HT-29 (cell line): ENCODE results near the gene HCN3. TPM values are rescaled to one million over a fixed set of nuclear protein-coding genes. Genes with fewer than 3 reads are reported as not detected.
A peak's percentile ranks its signal among the peaks of the same experiment; 100 is the strongest.
"Not testable (repeated sequence)": the region's sequence is repeated elsewhere in the genome, so short reads cannot be mapped to it uniquely, and the experiment has no call there.

Experiments
- DNase-seq: peaks from one replicate; pipeline ENCODE4 v3.0.0-alpha.2; 2015; ENCODE audit warnings: low spot score
- total RNA-seq: library from RNA; depleted of rRNA; stranded (reverse); fragments of >200 nt; shearing (Covaris generic); gene quantifications from 2 replicates; pipeline ENCODE4 v1.2.3, GENCODE V29; 2014

HCN3 gene
- total RNA-seq, 1 experiment from 2014 or later: 6.4 TPM

DNA sequence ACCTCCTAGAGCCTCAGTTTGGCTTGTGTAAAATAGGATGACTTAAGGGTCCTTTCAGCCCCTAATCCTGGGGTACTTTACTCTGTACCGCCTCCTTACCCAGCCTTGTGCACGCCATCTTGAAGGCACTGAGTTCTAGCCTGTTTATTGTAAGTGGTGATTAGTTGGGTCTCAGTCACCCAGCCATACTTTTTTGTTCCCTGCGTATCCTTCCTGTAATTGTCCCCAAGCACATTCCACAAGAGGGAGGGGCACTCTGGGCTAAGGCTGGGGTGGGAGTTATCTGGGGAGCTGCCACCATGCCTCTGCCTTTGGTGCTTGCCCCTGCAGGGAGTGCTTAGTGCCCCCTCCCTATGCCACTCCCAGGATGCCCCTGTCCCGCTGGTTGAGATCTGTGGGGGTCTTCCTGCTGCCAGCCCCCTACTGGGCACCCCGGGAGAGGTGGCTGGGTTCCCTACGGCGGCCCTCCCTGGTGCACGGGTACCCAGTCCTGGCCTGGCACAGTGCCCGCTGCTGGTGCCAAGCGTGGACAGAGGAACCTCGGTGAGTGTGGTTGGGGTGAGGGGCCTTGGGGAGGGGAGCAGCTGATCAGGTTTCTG, 32.3 kb downstream of the HCN3 start:
- peak; percentile 58 for DNase-seq

DNA sequence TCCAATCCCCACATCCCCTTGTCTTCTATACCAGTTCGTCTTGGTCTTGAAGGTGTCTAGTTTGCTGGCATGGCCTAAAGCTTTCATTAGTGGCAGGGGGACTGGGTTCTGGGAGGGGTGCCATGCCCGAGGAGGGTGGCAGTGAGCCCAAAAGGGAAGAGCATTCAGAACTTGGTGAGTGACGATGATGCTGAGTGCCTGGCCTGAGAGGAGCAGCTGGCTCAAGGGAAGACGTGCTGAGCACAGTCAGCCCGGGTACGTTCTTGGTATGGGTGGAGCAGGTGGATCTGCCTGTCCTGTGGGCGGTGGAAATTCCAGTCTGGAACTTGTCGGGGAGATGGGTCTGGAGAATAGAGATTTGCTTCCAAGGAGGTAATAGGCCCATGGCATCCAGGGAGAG, 36.0 kb downstream of the HCN3 start:
- peak; percentile 31 for DNase-seq

DNA sequence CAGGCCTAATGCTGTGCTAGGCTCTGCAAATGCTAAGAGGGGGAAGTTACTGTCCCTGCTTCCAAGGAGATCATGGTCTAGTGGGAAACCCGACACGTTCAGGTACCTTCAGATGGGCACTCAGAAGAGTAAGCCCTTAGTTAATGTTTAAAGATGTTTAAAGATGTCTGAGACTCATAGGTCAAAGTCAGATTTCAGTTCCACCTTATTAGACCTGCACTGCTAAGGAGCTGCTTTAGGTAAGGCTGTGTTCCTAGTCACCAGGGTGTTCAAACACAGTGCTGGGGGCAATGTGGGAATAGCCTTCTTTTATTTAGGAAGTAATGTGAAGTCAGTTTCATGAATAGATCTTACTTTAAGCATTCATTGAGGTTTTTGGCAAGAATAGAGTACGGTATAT, 39.7 kb downstream of the HCN3 start:
- DNase-seq: no peak

DNA sequence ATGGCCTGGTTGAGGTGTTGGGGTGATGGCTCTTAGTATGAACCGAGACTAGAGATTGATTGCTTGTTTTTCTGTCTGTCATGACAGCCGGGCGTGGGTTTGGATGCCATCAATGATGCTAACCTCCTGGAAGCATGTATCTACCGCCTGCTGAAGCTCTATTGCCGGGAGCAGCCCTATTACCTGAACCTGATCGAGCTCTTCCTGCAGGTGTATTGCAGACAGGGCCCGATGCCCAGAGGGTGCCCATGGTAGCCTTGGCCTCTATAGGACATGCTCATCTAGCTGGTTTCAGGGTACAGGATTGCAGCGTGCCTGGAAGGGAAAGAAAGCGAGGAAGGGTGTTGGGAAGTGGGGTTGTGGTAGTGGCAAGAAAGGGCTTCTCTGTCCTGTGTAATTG, 40.8 kb downstream of the HCN3 start:
- no peak for DNase-seq

DNA sequence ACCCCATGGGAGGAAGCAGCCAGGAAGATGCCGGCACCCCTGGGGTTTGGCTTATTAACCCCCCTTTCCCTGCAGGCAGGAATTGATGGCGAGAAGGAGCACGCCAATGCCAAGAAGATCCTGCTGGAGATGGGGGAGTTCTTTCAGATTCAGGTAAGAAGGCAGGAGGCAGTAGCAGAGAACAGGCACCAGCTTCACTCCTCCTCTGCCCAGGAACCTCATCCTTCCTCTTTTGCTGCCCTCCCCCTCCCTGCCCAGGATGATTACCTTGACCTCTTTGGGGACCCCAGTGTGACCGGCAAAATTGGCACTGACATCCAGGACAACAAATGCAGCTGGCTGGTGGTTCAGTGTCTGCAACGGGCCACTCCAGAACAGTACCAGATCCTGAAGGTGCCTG, 42.3 kb downstream of the HCN3 start:
- DNase-seq: no peak

DNA sequence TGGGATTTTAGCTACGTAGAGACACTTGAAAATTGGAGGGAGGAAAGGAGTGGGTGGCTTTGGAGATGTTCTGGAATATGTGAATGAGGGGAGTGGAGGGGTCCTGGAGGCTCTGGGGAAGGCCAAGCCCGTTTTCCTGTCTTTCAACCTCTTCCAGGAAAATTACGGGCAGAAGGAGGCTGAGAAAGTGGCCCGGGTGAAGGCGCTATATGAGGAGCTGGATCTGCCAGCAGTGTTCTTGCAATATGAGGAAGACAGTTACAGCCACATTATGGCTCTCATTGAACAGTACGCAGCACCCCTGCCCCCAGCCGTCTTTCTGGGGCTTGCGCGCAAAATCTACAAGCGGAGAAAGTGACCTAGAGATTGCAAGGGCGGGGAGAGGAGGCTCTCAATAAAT, 43.0 kb downstream of the HCN3 start:
- no peak for DNase-seq

DNA sequence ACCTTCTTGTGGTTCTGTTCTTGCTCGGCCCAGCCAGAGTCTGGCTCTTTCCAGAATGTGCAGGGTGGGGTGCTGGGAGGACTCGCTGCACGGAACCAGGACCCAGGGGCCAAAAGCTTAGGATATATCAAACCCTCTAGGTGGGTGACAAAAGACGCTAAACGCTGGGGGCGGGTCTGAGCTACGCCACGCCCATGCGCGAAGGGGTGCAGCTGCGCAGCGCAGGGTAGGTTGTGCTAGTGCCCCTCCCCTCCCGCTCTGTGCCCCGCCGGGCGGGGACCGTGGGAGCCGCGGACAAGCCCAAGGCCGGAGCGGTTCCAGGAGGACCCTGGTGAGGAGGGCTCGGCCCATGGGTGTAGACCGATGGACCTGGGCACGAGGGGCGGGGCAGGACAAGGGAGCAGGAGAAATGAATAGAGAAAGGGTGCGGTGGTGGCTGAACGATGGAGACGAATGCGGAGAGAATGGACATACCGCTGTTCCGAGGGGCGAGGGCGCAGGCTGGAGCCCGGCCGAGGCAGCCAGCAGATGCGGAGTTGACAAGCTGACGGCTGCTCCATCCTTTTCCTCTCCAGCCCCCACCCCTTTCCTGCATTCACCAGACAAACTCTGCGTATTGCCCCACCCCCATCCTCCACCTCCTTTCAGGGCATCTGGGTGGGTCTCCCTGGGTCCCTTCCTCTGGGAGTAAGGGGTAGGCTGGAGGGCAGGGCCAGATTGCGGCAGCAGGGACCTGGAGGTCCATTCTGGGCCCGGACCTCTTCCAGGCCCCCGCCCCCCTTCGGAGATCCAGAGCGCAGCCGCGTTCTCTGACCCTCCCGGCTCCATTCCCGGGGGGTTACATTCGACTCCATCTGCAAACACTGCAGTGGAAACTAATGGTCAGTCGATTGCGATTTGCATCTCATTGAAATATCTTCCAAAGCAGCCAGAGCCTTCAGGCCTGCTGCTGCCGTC, 43.7 kb downstream of the HCN3 start, which contains the start of gene RUSC1:
Gene RUSC1 (plus strand): TSS at position 234 of the 957 bp plus-strand sequence. CDS start 880 bp downstream, outside the sequence.
- DNase-seq: peak; percentile 74

DNA sequence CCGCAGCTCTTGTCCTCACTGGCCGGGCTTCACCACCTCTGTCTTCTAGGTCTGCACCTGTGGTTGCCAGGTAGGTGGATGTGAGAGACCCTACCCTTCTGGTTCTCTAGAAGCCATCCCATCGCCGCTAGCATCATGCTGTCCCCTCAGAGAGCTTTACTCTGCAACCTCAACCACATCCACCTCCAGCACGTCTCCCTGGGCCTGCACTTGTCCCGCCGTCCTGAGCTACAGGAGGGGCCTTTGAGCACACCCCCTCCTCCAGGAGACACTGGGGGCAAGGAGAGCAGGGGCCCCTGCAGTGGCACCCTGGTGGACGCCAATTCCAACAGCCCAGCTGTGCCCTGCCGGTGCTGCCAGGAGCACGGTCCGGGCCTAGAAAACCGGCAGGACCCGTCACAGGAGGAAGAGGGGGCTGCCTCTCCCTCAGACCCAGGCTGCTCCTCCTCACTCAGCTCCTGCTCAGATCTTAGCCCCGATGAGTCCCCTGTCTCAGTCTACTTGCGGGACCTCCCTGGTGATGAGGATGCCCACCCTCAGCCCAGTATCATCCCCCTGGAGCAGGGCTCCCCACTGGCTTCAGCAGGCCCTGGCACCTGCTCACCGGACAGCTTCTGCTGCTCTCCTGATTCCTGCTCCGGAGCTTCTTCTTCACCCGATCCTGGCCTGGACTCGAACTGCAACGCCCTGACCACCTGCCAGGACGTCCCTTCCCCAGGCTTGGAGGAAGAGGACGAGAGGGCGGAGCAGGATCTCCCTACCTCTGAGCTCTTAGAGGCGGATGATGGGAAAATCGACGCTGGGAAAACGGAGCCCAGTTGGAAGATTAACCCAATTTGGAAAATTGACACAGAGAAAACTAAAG, 44.6 kb downstream of the HCN3 start:
- DNase-seq: no peak

DNA sequence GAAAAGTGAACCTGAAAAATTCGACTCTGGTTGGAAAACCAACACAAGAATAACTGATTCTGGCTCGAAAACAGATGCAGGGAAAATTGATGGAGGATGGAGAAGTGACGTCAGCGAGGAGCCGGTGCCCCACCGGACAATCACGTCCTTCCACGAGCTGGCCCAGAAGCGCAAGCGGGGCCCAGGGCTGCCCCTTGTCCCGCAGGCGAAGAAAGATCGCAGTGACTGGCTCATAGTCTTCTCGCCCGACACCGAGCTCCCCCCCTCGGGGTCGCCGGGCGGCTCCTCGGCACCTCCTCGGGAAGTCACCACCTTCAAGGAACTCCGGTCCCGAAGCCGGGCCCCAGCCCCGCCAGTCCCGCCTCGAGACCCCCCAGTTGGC, 45.3 kb downstream of the HCN3 start:
- no peak for DNase-seq

DNA sequence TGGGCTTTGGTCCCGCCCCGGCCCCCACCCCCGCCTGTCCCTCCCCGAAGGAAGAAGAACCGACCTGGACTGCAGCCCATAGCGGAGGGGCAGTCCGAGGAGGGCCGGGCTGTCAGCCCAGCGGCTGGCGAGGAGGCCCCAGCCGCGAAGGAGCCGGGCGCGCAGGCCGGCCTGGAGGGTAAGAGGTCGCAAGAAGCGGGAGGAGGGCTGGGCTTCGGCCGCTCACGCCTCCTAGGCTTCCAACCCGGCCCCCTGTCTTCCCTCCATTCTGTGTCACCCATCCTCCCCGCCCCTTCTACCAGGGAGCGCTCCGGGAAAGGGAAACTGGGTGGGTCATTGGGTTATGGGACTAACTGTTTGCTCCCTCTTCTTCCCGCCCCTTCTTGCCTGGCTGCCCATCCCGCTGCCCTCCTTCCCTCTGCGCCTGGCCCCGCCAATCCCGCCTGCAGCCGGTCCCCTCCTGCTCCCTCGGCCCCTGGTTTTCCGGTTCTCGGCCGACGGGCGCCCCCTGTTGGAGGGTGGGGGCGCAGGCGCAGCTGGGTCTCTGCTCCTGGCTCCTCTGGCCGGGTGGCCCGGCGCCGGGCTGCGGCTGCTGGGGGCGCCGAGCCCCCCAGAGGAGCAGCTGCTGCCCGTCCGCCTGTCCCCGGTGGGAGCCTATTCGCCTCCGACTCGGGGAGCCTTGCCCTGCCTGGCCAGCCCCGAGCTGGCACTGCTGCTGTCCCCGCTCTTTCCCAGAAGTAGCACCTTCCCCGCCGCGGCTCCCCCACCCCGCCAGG, 45.9 kb downstream of the HCN3 start:
- DNase-seq: peak; percentile 93

DNA sequence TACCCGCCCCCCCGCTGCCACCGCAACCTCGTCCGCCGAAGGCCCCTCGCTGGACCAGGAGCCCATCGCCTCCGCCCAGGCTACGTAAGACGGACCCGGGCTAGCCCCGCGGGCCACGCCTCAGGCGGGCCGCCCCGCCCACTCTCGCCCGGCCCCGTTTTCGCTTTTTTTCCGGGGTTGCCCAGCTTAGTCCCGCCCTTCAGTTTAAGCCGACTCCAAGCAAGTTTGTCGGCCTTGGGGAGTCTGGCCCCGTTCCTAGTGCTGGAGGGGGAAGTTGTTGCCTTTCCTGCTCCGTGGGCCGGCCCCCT, 46.4 kb downstream of the HCN3 start:
- peak; percentile 95 for DNase-seq

DNA sequence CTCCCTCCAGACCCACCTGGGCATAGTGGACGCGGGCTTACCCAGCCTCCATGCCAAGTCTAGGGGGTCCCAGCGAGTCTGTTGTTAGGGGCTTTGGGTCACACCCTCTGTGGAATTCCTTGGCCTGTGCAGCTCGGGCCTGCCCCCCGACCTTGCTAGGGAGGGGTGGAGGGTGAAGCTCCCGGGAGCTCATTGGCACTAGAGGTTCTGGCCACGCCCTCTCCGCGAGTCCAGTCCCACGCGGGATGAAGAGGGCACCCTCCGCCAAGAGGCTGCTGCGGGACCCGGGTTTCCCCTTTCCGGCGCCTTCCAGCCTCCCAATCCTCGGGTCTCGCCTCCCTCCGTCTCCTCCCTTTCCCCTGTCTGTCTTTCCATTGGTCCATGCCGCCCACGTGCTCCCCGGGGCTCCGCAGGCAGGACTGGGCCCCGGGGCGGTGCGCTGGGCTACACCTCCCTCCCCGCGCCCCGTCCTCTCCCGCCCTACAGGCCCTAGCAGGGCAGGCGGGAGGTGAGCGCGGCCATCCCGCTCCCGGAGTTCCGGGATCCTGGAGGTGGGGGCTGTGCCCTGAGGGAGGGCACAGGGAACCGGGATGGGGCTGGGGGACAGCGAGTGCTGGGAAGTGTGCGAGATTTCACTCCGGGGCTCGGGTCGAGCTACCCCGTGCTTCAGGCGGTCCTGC, 46.9 kb downstream of the HCN3 start:
- peak; percentile 93 for DNase-seq

DNA sequence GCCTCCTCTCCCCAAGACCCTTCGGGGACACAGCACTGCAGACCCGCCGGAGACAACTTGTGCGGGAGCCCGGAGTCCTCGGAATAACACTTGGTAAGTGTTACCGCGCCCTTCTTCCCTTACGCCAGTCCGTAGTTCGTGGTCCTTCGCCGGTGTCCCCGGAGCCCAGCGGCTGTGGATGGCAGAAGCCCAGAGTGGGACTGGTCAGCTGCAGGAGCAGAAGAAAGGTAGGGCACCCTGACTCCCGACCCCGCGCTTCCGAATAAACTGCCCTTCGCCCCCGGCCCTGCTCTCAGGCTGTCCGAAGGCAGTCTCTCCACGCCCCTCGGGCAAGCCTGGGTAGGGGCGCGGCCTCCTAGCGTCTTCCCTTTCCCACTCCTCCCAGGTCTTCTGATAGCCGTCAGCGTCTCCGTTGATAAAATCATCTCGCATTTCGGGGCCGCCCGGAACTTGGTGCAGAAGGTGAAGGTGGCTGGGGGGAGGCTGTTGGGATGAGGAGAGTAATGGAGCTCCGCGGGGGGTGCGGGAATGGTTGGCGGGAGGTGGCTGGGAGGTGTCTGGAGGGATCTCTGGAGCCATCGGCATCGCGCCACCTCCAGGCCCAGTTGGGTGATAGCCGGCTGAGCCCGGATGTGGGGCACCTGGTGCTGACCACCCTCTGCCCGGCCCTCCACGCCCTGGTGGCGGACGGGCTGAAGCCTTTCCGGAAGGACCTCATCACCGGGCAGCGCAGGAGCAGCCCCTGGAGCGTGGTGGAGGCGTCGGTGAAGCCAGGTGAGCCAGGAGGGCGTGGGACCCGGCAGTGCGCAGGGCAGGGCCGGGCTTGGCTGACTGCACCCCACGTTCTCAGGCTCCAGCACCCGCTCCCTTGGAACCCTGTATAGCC, 47.7 kb downstream of the HCN3 start:
- DNase-seq: peak; percentile 82

DNA sequence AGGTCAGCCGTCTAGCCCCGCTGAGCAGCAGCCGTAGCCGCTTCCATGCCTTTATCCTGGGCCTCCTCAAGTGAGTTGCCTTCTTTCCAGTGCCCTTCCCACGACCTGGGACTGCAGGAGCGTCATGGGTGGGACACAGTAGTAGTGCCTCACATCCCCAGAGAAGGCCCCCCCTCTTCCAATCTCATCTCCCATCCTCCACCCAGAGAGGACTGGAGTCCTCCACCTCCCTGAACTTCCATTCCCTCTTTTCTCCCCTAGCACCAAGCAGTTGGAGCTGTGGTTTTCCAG, 48.3 kb downstream of the HCN3 start:
- no peak for DNase-seq

DNA sequence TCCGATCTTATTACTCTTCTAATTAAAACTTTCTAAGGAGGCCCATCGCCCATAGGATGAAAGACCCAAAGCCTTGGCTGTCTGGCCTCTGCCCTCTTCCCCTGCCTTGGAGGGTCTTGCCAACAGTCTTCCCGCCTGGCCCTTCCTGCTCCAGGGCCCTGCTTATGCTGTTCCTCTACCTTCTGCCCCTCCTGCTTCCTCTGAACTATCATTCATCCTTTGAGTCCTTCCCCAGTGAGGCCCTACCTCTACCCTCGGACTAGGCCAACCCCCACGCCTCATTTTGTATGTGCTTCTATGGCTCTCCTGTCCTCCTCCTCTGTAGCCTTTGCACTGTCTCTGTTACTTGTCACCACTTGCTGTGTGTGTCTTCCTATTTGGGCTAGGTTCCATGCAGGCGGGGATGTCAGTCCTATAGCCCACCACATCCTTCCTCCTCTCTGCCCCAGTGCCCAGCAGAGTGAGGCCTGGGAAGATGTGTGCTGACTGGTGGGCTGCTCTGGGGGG, 48.8 kb downstream of the HCN3 start:
- DNase-seq: no peak

DNA sequence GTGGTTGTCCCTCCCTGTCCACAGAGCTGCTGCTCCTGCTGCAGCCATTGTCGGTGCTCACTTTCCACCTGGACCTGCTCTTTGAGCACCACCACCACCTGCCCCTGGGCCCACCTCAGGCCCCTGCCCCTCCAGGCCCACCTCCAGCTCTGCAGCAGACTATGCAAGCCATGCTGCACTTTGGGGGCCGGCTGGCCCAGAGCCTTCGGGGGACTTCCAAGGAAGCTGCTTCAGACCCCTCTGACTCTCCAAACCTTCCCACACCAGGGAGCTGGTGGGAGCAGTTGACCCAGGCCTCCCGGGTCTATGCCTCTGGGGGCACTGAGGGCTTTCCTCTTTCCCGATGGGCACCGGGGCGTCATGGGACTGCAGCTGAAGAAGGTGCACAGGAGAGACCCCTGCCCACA, 49.4 kb downstream of the HCN3 start:
- no peak for DNase-seq

DNA sequence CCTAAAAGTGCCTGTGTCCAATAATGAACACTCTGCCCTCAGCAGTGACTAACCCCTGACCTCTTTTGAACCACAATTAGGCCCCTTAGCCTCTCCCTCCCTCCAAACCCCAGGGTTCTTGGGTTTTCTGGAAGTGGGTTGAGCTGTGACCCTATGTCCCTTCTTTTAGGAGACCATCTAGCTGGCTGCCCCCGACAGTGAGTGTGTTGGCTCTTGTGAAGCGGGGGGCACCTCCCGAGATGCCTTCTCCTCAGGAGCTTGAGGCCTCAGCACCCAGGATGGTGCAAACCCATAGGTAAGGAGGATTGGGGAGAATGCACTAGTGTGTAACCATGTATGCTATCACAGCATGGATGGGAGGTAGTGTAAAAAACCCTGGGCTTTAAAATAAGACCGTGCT, 50.7 kb downstream of the HCN3 start:
- no peak for DNase-seq

DNA sequence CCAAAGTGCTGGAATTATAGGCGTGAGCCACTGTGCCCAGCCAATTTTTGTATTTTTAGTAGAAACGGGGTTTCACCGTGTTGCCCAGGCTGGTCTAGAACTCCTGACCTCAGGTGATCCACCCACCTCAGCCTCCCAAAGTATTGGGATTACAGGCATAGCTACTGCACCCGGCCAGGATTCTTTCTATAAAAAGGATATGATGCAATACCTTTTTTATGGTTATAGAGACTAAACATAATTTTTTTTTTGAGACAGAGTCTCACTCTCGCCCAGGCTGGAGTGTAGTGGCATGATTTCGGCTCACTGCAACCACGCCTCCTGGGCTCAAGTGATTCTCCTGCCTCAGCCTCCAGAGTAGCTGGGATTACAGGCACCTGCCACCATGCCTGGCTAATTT, 51.6 kb downstream of the HCN3 start:
- not testable (repeated sequence) for DNase-seq

DNA sequence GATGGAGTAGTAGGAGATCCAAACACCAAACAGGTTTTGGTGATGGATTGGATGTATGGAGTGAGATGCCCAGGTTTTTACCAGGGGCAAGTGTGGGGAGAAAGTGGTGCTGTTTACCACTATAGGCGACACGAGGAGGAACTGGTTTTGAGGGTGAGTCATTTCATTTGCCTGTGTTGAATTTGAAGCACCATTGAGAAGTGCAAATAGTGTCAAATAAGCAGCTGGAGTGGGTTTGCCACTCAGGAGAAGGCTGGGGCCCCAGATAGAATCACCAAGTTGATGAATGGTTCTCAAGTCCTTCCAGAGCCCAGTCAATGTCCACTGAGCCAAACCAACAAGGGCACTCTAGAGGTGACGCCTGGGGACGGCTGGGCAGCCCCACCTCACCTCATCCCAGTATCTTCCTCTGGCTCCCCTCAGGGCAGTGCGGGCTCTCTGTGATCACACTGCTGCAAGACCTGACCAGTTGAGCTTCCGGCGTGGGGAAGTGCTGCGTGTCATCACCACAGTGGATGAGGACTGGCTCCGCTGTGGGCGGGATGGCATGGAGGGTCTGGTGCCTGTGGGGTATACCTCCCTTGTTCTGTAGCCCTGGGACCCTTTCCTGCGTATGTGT, 52.8 kb downstream of the HCN3 start:
- no peak for DNase-seq
